B cell (primary cell): ENCODE results near the gene GALNT7.

Experiments
- EZH2 ChIP-seq: IDR thresholded peaks from 2 replicates; pipeline ENCODE4 v1.6.1; 2012; ENCODE audit warnings: borderline replicate concordance, low read depth, mild to moderate bottlenecking, moderate library complexity, low read length; ENCODE audit not compliant: insufficient read depth, poor library complexity, severe bottlenecking
- TF ChIP-seq, protein P1 (sequence below): fragments of 200-600 bp; IDR thresholded peaks from one replicate; pipeline ENCODE4 v1.8.0; 2022; ENCODE audit warnings: antibody characterized with exemption, mild to moderate bottlenecking

DNA sequence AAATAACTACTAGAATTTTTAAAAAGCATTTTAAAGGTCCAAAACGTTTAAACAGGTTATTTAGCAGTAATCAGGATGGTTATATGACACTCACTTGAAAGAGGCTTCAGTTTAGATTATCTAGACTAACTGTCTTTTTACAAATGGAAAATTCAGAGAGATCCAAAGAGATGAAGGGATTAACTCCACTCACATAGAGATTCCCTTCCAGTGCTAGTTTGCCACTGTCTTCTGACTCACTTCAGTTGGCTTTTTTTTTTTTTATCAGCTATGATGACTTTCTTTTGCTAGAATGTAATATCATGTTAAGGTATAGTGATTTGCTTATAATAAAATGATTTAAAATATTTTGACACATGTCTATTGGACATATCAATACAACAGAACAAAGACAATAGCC lies 43.8 kb downstream of the GALNT7 start:
- no peak for TF ChIP-seq EZH2
- TF ChIP-seq, protein P1, sequence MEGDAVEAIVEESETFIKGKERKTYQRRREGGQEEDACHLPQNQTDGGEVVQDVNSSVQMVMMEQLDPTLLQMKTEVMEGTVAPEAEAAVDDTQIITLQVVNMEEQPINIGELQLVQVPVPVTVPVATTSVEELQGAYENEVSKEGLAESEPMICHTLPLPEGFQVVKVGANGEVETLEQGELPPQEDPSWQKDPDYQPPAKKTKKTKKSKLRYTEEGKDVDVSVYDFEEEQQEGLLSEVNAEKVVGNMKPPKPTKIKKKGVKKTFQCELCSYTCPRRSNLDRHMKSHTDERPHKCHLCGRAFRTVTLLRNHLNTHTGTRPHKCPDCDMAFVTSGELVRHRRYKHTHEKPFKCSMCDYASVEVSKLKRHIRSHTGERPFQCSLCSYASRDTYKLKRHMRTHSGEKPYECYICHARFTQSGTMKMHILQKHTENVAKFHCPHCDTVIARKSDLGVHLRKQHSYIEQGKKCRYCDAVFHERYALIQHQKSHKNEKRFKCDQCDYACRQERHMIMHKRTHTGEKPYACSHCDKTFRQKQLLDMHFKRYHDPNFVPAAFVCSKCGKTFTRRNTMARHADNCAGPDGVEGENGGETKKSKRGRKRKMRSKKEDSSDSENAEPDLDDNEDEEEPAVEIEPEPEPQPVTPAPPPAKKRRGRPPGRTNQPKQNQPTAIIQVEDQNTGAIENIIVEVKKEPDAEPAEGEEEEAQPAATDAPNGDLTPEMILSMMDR = no peak
